ENCODE results near the gene RAD51B.

DNA sequence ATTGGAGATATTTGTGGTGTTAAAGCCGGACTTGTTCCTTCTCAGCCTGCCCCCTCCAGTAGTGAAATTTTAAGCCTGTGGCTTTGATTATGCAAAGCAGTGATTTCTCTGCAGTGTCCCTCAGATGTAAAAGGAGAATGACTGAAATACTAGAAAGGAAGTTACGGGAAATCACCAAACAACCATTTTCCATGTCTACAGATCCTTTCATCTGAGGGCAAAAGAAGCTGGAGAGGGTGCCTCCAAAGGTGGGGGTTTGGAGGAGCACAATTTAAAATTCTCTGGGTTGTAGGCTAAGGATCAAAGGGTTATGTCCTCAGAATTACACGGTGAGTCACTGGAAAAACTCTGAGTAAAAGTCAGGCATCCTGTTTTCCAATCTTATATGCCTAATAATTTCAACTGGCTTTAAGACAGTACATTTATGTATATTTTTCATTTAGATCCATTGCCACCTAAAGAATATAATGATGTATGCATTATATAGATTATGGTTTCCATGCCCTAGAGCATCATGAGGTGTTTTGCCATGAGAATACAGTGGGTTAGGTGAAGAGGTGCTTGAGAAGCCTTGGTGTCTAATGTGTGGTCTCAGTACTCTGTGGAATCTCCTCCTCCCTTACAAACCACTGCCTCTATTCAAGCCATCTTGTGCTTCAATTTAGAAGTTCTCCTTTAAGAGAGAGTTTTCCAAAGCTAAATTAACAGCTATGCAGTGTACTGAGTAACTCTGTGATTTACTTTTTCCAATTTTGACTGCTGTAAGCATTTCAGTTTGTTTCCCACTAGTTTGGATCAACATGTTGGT lies 362.1 kb downstream of the RAD51B start:
- TF ChIP-seq, protein P1, sequence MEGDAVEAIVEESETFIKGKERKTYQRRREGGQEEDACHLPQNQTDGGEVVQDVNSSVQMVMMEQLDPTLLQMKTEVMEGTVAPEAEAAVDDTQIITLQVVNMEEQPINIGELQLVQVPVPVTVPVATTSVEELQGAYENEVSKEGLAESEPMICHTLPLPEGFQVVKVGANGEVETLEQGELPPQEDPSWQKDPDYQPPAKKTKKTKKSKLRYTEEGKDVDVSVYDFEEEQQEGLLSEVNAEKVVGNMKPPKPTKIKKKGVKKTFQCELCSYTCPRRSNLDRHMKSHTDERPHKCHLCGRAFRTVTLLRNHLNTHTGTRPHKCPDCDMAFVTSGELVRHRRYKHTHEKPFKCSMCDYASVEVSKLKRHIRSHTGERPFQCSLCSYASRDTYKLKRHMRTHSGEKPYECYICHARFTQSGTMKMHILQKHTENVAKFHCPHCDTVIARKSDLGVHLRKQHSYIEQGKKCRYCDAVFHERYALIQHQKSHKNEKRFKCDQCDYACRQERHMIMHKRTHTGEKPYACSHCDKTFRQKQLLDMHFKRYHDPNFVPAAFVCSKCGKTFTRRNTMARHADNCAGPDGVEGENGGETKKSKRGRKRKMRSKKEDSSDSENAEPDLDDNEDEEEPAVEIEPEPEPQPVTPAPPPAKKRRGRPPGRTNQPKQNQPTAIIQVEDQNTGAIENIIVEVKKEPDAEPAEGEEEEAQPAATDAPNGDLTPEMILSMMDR (IDR thresholded peaks at IDR 0.05), result no peak
- TF ChIP-seq EP300 (IDR thresholded peaks at IDR 0.05), result no peak
